Measurements from ENCODE around the gene WNT7B.

The WNT7B gene

DNA sequence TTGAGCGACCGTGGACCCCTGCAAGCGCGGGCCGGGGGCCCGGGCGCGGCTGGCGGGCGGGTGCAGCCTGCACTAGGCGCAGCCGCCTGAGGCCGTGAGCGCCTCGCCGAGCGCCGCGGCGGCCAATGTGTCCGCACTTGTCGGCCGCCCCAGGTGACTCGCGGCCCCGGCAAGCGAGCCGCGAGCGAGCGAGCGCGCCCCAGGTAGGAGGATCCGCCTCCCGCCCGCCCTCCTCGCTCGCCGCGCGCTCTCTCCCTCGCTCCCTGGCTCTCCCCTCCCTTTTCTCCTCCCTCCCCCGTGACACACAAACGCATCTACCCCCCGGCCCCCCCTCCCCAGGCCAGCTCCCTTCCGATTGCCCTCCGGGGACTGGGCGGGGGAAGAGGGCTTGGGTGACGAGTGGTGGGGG is at the start of gene WNT7B:
Gene WNT7B, minus strand, starts transcription at position 160 of the 409 bp plus-strand sequence. CDS start 408 bp downstream, outside the sequence.
- peak; percentile 64 for DNase-seq

DNA sequence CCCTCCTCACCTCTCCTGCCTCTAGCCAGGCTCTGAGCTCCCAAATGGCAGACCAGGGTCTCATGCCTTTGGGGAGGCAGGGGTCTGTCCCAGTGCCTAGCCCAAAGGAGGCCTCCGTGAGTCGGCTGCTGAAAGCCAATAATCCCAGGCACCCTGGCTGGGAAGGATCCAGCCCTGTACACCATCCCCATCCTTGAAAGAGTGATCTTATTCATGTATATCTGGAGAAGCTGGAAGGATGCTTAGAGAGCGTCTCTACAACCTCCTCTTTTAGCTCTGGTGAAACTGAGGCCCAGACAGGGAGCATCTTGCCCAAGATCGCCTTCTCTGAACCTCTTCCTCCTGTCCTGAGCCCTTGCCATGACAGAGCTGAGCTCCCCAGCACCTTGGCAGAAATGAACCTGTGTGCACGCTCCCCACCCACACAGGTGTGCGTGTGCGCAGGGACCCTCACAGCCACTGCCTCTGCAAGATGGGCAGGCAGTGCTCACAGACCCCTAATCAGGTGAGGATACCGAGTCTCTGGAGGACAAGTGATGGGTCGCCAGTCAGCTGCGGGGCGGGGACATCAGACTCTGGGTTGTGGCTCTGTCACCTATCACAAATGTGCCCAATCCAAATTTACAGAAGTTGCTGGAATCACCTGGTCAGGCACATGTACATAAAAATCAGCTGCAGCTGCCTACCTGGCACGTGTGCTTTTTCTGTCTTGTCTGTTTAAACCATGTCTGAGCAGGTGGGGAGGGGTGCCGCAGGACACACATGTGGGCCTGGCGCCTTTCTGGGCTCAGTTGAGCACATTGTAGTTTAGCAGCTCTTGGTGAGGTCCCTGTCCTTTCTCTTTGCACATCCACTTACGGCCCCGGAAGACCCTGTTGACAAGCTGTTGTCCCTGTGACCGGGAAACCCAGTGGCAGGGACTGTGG is 49.3 kb upstream of the WNT7B start:
- DNase-seq, result no peak

DNA sequence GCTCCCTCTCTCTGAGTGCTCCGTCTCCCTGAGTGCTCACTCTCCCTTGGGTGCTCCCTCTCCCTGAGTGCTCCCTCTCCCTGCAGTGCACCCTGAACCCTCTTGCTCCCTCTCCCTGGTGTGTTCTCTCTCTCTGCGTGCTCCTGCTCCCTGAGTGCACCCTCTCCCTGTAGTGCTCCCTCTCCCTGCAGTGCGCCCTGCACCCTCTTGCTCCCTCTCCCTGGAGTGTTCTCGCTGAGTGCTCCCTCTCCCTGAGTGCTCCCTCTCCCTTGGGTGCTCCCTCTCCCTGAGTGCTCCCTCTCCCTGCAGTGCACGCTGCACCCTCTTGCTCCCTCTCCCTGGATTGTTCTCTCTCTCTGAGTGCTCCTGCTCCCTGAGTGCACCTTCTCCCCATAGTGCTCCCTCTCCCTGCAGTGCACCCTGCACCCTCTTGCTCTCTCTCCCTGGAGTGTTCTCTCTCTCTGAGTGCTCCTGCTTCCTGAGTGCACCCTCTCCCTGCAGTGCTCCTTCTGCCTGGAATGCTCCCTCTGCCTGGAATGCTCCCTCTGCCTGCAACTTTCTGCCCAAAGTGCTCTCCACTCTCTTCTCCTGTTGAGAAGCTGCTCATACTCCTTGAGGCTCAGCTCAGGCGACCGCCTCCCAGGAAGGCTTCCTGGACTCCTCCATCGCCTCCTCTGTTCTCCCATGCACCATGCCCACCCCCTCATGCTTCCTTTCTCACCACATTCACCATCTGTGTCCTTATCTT is 48.4 kb upstream of the WNT7B start:
- DNase-seq, result no peak

DNA sequence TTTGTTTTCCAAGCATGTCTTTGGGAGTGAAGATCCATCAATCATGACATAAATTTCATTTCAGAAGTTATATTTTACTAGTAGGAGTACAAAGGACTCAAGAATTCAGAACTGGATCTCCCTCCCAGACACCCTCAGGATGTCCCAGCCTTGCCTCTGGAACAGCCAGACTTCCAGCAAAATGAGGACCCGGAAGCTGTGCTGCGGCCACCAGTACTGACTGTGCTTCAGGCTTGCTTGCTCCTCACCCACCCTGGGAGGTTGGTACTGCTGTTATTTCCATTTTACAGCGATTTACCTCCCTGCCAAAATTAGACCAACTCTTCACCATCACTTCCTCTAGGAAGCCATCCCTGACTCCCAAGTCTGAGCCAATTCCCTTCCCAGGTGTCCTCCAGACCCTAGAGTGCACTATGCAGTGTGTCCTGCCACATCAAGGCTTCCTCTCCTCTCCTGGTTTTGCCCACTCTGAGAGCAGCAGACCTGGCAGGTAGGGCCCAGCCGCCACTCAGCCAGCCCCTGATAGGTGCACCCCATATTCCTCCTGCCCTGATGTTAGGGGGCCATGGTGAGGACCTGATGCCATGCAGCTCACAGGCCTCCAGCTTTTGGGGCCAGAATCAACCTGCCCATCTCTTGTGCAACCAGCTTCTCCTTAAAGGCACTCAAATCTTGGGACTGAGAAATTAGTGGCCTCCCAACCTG is 47.3 kb upstream of the WNT7B start:
- no peak for DNase-seq

DNA sequence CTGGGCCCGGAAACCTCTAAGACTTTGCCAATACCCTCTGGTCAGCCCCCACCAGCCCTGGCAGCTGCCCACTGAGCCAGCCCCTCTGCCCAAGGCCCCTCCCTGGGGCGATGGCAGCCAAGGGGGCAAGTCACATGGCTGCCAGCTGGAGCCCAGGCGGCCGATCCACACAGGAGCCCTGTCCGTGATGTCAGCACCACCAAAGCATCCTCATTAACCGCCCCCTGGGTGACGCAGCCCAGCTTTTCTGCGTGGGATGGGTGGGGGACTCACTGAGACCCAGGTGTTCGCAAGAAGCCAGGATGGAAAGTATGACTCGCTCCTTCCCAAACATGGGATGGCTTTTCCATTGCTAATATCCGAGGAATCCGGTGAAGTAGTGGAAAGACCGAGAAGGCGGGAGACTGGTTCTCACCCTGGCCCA is 46.6 kb upstream of the WNT7B start:
- DNase-seq, result no peak

- no peak for DNase-seq
These were observed 46.0 kb upstream of the WNT7B start for GRCh38 chr22:46022881-46023512.

DNA sequence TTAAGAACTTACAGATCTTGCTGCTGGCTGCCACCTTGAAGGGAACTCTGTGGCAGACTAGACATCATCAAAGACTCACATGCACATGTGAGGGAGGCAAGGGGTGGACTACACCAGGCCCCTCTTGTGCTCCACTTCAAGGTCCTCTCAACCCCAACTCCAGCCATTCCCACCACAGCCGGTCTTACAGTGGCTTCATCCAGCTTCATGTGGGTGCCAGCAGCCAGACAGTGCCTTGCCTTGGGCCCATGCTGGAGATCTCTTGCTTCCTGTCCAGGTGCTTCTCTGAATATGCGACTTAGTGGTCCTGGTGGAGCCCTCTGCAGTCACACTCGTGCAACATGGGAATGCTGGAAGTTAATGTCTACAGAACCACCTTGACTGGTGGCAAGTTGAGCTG is 44.6 kb upstream of the WNT7B start:
- no peak for DNase-seq

DNA sequence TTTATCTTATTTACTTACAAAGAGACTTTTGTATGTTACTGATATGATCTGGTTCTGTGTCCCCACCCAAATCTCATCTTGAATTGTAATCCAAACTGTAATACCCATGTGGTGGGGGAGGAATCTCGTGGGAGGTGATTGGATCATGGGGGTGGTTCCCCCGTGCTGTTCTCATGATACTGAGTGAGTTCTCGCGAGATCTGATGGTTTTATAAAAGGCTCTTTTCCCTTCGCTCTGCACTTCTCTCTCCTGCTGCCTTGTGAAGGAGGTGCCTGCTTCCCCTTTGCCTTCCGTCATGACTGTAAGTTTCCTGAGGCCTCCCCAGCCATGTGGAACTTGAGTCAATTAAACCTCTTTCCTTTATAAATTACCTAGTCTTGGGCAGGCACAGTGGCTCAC is 42.4 kb upstream of the WNT7B start:
- DNase-seq, result no peak

GRCh38 chr22:46018859-46019258 is 41.9 kb upstream of the WNT7B start:
- no peak for DNase-seq

- no peak for DNase-seq
These were observed 40.2 kb upstream of the WNT7B start for GRCh38 chr22:46017166-46017565.

DNA sequence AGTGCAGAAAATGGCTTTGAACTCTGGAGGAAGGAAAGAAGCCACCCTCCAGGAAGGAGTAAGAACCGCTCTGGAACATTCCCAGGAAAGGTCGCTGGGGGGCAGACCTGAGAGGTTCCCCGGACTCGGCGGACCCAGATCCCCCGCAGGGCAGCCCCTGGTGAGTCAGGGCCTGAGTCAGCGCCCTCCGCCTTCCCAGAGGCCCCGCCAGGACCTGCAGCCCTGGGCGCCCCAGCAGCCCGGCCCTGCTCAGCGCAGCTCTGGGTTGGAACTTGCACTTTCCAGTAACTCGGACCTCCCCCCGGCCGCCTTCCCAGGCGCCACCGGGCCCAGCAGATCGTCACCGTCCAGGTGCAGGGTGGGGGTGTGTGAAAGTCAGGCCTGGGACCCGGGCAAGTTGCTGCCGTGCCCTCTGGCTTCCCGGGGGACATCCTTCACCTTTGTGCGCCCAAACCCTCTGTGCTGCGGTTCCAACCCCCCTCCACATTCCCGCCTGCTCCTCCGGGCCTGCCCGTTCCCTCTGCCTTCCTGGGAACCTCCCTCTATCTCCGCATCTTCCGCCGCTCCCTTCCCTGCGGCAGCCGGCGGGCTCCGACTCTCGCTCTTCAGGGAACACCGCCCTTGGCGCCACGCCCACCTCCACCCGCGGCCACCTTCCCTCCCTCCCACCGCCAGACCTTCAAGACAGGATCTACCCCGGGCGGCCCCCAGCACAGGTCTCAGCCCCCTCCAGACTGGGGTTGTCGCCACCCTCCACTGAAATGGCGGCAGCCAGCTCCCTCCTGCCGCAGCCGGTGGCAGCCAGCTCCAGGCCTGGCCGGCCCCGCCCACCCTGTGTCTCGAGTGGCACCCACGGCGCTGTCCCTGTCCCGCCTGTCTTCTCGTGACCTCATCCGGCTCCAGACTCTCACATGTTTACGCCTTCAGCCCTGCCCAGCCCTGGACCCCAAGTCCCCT is 36.8 kb upstream of the WNT7B start:
- peak; percentile 84 for DNase-seq

GRCh38 chr22:46012881-46013281 is 35.9 kb upstream of the WNT7B start:
- DNase-seq, result no peak

- no peak for DNase-seq
These were observed 35.4 kb upstream of the WNT7B start for GRCh38 chr22:46012182-46012880.

DNA sequence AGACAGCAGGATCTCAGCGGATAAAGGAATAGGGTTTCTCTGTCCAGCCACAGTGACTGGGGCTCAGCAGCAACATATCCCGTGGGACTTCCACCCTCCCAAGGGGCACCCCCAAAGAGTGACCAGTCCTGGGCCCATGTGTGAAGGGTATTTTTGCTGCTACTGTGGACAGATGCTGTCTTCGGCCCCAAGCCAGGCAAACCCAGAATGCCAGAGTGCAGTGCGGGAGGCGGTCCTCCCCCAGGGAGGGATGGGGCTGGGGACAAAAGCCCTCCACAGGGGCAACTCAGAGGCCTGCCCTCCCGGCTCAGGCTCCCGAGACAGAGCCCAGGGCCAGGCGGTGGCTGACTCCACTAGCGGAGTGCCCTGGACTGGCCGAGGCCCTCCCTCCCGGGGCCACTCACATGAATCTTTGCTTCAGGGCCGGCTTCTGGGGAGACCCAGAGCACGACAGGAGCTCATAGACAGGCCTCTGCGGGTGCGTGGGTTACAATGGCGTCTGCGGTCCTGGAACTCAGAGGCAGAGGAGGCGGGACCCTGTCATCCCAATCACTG is 34.7 kb upstream of the WNT7B start:
- no peak for DNase-seq

DNA sequence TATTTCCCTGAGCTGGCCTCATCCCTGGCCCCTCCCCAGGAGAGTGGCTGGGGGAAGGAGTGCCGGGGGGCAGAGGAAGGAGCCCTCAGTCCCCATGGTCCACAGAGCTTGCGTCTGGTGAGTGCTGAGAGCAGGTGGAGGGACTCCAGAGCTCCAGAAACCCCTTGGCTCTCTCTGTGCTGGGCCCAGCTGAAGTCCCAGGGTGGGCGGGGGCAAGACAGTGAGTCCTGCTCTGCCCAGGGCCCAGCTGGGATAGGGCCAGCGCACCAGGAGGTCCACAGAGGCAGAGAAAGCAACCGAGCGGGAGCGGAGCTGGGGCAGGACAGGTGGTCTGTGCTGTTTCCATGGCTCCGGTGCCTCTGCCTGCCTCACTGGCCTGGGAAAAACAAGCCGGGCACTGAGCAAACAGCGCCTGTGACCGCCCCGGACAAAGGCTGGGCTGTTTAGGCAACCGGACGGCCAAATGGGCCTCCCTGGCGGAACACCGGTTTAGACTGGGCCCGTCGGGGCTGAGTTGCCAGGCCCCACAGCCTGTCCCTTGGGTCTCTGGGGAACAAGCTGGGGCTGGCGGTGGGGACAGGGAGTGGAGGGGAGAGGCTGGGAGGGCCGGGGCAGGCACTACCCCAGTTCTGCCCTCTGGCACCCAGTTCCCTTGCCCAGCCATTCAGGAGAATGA is 34.1 kb upstream of the WNT7B start:
- DNase-seq, result no peak

DNA sequence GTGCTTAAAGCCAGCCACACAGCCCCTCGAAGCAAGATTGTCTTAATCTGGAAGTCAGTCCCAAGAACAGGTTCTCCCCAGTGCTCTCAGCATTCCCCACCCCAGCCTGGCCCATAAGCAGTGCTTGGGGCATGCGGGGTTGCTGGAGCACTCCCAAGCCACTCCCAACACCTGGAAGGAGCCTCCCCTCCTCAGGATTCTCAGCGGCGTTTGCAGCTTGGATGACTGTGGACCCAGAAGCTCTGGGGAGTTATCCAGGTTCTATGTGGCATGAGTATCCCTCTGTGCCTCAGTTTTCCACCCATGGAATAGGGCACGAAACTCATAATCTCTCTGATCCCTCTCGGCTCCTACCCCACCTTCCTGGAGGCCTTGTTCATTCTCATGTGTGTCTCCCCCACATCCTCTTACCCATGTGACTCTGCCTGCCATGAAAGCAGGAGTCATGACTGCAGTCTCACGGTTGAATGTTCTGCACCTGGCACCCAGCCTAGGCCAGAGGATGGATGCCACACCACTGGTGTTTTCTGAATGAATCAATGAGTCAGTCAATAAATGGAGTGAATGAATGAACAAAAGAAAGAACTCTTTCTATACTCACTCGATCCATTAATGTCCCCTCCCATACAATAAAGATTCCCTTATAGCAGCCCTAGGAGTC is 33.4 kb upstream of the WNT7B start:
- peak; percentile 64 for DNase-seq

GRCh38 chr22:46009730-46010129 is 32.8 kb upstream of the WNT7B start:
- no peak for DNase-seq

GRCh38 chr22:46008836-46009596 is 32.1 kb upstream of the WNT7B start:
- DNase-seq, result no peak

DNA sequence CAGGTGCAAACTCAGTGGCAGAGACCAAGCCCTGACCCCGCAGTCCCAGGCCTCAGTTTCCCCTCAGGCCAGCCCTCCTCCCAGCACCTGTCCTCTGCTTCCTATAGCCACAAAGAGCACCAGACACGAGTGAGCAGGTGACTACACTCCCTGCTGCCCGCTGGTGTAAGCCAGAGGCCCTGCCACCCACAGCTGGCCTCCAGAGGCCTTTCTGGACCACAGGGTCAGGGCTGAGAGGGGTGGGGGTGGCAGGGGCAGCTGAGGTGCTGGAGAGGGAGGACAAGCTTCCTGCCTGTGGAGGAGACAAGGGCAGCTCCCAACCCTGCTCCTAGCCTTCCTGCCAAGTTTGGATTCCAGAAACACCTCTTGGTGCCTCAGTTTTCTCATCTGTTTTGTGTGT is 31.3 kb upstream of the WNT7B start:
- DNase-seq, result peak; percentile 44
